ENCODE measurements around the gene NARF.

DNA sequence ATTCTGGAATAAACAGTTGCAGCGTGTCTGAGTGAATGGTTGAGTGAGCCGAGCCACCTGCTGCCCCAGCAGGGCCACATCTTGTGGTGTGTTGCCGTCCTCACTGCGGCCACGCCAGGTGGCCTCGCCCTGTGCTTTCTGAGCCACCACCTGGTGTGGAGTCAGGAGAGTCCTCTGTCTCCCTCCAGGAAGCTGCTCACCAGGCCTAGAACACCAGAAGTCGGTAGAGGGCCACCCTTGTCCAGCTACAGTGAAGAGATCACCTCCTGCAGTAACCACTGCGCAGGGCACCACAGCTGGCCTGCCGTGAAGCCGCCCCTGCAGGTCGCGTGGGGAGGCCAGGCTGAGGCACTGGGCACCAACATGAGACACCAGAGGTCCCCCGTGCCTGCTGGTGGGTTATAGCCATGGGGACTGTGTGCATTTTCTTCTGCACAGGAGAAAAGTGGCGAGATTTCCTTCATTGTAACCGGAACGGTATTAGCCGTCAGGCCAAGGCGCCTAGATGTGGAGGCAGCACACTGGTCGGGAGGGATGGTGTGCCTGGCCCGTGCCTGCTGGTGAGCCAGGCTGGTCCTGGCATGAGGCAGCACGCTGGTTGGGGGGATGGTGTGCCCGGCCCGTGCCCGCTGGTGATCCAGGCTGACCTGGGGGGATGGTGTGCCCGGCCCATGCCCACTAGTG is 32.1 kb downstream of the NARF start:
- TF ChIP-seq CTCF (IDR thresholded peaks at IDR 0.05): no peak
- TF ChIP-seq POLR2A (IDR thresholded peaks at IDR 0.05): no peak
